Measurements from ENCODE around the gene FN1. TPM values are rescaled to one million over a fixed set of nuclear protein-coding genes. Genes with fewer than 3 reads are reported as not detected.

The FN1 gene
- total RNA-seq, 3 donors from 2014 or later = 3.0 to 4.6 (median 3.9) TPM

- Mint-ChIP-seq H3K4me1 (ENCODE audit: low read depth) (no peaks in the 10 kb centered on the region), H3K9me3 (no peaks in the 10 kb centered on the region), H3K4me3 (no peak overlapping the region), H3K36me3 (ENCODE audit: insufficient read depth) (peaks cover 45% of the 10 kb centered on the region), H3K27me3 (ENCODE audit: low read depth) (no peaks in the 10 kb centered on the region)
- no peak for DNase-seq
- ATAC-seq = no peak
These were observed 76.8 kb downstream of the FN1 start for GRCh38 chr2:215358891-215359575.

- ATAC-seq (no peak), DNase-seq (no peak)
- Mint-ChIP-seq H3K36me3 (ENCODE audit: insufficient read depth) (peaks cover 38% of the 10 kb centered on the region), H3K9me3 (no peaks in the 10 kb centered on the region), H3K4me3 (no peak overlapping the region), H3K27me3 (ENCODE audit: low read depth) (no peaks in the 10 kb centered on the region), H3K4me1 (ENCODE audit: low read depth) (no peaks in the 10 kb centered on the region)
These were observed 77.5 kb downstream of the FN1 start for GRCh38 chr2:215358312-215358845.

GRCh38 chr2:215357660-215358059 lies 78.2 kb downstream of the FN1 start:
- no peaks in the 10 kb centered on the region for H3K27me3 Mint-ChIP-seq (ENCODE audit: low read depth)
- H3K4me3 Mint-ChIP-seq = no peak overlapping the region
- peaks cover 39% of the 10 kb centered on the region for H3K36me3 Mint-ChIP-seq (ENCODE audit: insufficient read depth)
- DNase-seq (no peak), ATAC-seq (no peak)
- H3K4me1 Mint-ChIP-seq (ENCODE audit: low read depth) = no peaks in the 10 kb centered on the region
- no peaks in the 10 kb centered on the region for H3K9me3 Mint-ChIP-seq

GRCh38 chr2:215356948-215357461 lies 78.9 kb downstream of the FN1 start:
- H3K4me3 Mint-ChIP-seq = no peak overlapping the region

GRCh38 chr2:215356334-215356947 lies 79.4 kb downstream of the FN1 start:
- Mint-ChIP-seq H3K4me1 (ENCODE audit: low read depth) (no peaks in the 10 kb centered on the region), H3K9me3 (no peaks in the 10 kb centered on the region), H3K4me3 (no peak overlapping the region), H3K27me3 (ENCODE audit: low read depth) (no peaks in the 10 kb centered on the region), H3K36me3 (ENCODE audit: insufficient read depth) (peaks cover 38% of the 10 kb centered on the region)
- ATAC-seq (no peak), DNase-seq (no peak)

More at GRCh38 chr2:215356948-215357461, 78.9 kb downstream of the FN1 start:
- Mint-ChIP-seq H3K27me3 (ENCODE audit: low read depth) (no peaks in the 10 kb centered on the region), H3K4me1 (ENCODE audit: low read depth) (no peaks in the 10 kb centered on the region), H3K9me3 (no peaks in the 10 kb centered on the region), H3K36me3 (ENCODE audit: insufficient read depth) (peaks cover 35% of the 10 kb centered on the region)
- ATAC-seq = no peak
- DNase-seq = no peak

GRCh38 chr2:215355801-215356200 lies 80.1 kb downstream of the FN1 start:
- Mint-ChIP-seq H3K9me3 (no peaks in the 10 kb centered on the region), H3K27me3 (ENCODE audit: low read depth) (no peaks in the 10 kb centered on the region), H3K4me1 (ENCODE audit: low read depth) (no peaks in the 10 kb centered on the region), H3K36me3 (ENCODE audit: insufficient read depth) (peaks cover 39% of the 10 kb centered on the region), H3K4me3 (no peak overlapping the region)
- DNase-seq (no peak), ATAC-seq (no peak)

- Mint-ChIP-seq H3K4me1 (ENCODE audit: low read depth) (no peaks in the 10 kb centered on the region), H3K27me3 (ENCODE audit: low read depth) (no peaks in the 10 kb centered on the region)
These were observed 80.8 kb downstream of the FN1 start for GRCh38 chr2:215354771-215355695.

GRCh38 chr2:215352602-215353001 lies 83.3 kb downstream of the FN1 start:
- H3K36me3 Mint-ChIP-seq (ENCODE audit: insufficient read depth) = peaks cover 59% of the 10 kb centered on the region
- H3K4me1 Mint-ChIP-seq (ENCODE audit: low read depth) = no peaks in the 10 kb centered on the region
- DNase-seq (no peak), ATAC-seq (no peak)
- no peak overlapping the region for H3K4me3 Mint-ChIP-seq
- no peaks in the 10 kb centered on the region for H3K27me3 Mint-ChIP-seq (ENCODE audit: low read depth)
- no peaks in the 10 kb centered on the region for H3K9me3 Mint-ChIP-seq

More at GRCh38 chr2:215354771-215355695, 80.8 kb downstream of the FN1 start:
- DNase-seq (no peak), ATAC-seq (no peak)
- Mint-ChIP-seq H3K9me3 (no peaks in the 10 kb centered on the region), H3K4me3 (no peak overlapping the region), H3K36me3 (ENCODE audit: insufficient read depth) (peaks cover 44% of the 10 kb centered on the region)

- no peak for ATAC-seq
- Mint-ChIP-seq H3K9me3 (no peaks in the 10 kb centered on the region), H3K4me3 (no peak overlapping the region), H3K36me3 (ENCODE audit: insufficient read depth) (peaks cover 71% of the 10 kb centered on the region), H3K27me3 (ENCODE audit: low read depth) (no peaks in the 10 kb centered on the region), H3K4me1 (ENCODE audit: low read depth) (no peaks in the 10 kb centered on the region)
- no peak for DNase-seq
These were observed 88.0 kb downstream of the FN1 start for GRCh38 chr2:215347878-215348277.

GRCh38 chr2:215338883-215339679 lies 96.8 kb downstream of the FN1 start:
- Mint-ChIP-seq H3K36me3 (ENCODE audit: insufficient read depth) (peaks cover 53% of the 10 kb centered on the region), H3K27me3 (ENCODE audit: low read depth) (no peaks in the 10 kb centered on the region), H3K9me3 (no peaks in the 10 kb centered on the region), H3K4me1 (ENCODE audit: low read depth) (no peaks in the 10 kb centered on the region), H3K4me3 (no peak overlapping the region)
- no peak for DNase-seq
- ATAC-seq = no peak

- ATAC-seq (no peak), DNase-seq (no peak)
- peaks cover 9% of the 10 kb centered on the region for H3K4me1 Mint-ChIP-seq (ENCODE audit: low read depth)
- H3K9me3 Mint-ChIP-seq = no peaks in the 10 kb centered on the region
- no peak overlapping the region for H3K4me3 Mint-ChIP-seq
- H3K36me3 Mint-ChIP-seq (ENCODE audit: insufficient read depth) = peaks cover 56% of the 10 kb centered on the region
- H3K27me3 Mint-ChIP-seq (ENCODE audit: low read depth) = no peaks in the 10 kb centered on the region
These were observed 102.8 kb downstream of the FN1 start for GRCh38 chr2:215332872-215333595.

- ATAC-seq (no peak), DNase-seq (no peak)
- Mint-ChIP-seq H3K36me3 (ENCODE audit: insufficient read depth) (peaks cover 55% of the 10 kb centered on the region), H3K9me3 (no peaks in the 10 kb centered on the region), H3K27me3 (ENCODE audit: low read depth) (no peaks in the 10 kb centered on the region), H3K4me1 (ENCODE audit: low read depth) (peaks cover 24% of the 10 kb centered on the region), H3K4me3 (no peak overlapping the region)
These were observed 107.8 kb downstream of the FN1 start for GRCh38 chr2:215328066-215328465.

- Mint-ChIP-seq H3K27me3 (ENCODE audit: low read depth) (no peaks in the 10 kb centered on the region), H3K4me3 (no peak overlapping the region), H3K9me3 (no peaks in the 10 kb centered on the region), H3K4me1 (ENCODE audit: low read depth) (peaks cover 25% of the 10 kb centered on the region), H3K36me3 (ENCODE audit: insufficient read depth) (peaks cover 50% of the 10 kb centered on the region)
- ATAC-seq = no peak
- no peak for DNase-seq
These were observed 111.1 kb downstream of the FN1 start for GRCh38 chr2:215324811-215325210.
